ENCODE measurements around the gene SLC25A18. TPM values are rescaled to one million over a fixed set of nuclear protein-coding genes. Genes with fewer than 3 reads are reported as not detected.

Gene SLC25A18
- total RNA-seq, 2 experiments from 2014 or later: not detected

GRCh38 chr22:17603668-17604067 is 40.4 kb downstream of the SLC25A18 start:
- Histone ChIP-seq H3K4me2 (ENCODE audit: low read length) (no peak overlapping the region), H3K4me1 (ENCODE audit: insufficient read depth, low read length, poor library complexity, severe bottlenecking) (no peaks in the 10 kb centered on the region), H3K9me3 (ENCODE audit: low read length) (no peaks in the 10 kb centered on the region), H3K4me3 (ENCODE audit: low read depth, low read length, poor library complexity, severe bottlenecking) (no peak overlapping the region), H3K27ac (ENCODE audit: low read depth, low read length, poor library complexity, severe bottlenecking) (no peak overlapping the region), H3K9me2 (ENCODE audit: insufficient read depth, low read length) (no peaks in the 10 kb centered on the region), H3K79me2 (ENCODE audit: insufficient read depth, low read depth, low read length) (no peaks in the 10 kb centered on the region), H2AFZ (ENCODE audit: low read length) (no peak overlapping the region), H4K20me1 (ENCODE audit: insufficient read depth, low read length) (no peaks in the 10 kb centered on the region), H3K36me3 (ENCODE audit: insufficient read depth, low read length) (peaks cover 70% of the 10 kb centered on the region)
- no peak for DNase-seq (ENCODE audit: low spot score)
- no peak for TF ChIP-seq EZH2phosphoT487 (IDR thresholded peaks at IDR 0.05; ENCODE audit: borderline replicate concordance, low read depth, low read length)
- no peak for TF ChIP-seq CTCF (conservative IDR thresholded peaks at IDR 0.05; ENCODE audit: low read length)
- ChIA-PET POLR2A (interaction anchor here (0.6 to 1.0 kb wide), 3 partner anchors 8 to 344 kb away, joined by 3 read pairs; no protein-coding TSS in a partner anchor), CTCF (ENCODE audit: unreplicated experiment) (no interaction called here)
- intact Hi-C loops (cut with micrococcal nuclease; ENCODE audit: unreplicated experiment): no loop called here
- no TSS peak for BruUV-seq (replicated peaks)

- no peak for DNase-seq (ENCODE audit: low spot score)
- POLR2A ChIA-PET: interaction anchor here (0.6 to 1.7 kb wide), 2 partner anchors 10 to 11 kb away, joined by 3 to 7 read pairs; no protein-coding TSS in a partner anchor
- H3K9me3 ChIP-seq (ENCODE audit: low read length): no peaks in the 10 kb centered on the region
- H3K4me2 ChIP-seq (ENCODE audit: low read length): no peak overlapping the region
- intact Hi-C loops (cut with micrococcal nuclease; ENCODE audit: unreplicated experiment): no loop called here
- CTCF ChIA-PET (ENCODE audit: unreplicated experiment): no interaction called here
- H3K36me3 ChIP-seq (ENCODE audit: insufficient read depth, low read length): peaks cover 66% of the 10 kb centered on the region
- BruUV-seq (replicated peaks): no TSS peak
- no peak overlapping the region for H3K27ac ChIP-seq (ENCODE audit: low read depth, low read length, poor library complexity, severe bottlenecking)
- H3K4me3 ChIP-seq (ENCODE audit: low read depth, low read length, poor library complexity, severe bottlenecking): no peak overlapping the region
- H3K9me2 ChIP-seq (ENCODE audit: insufficient read depth, low read length): no peaks in the 10 kb centered on the region
- peaks cover 5% of the 10 kb centered on the region; the same call in 1 of the 2 replicates for H3K79me2 ChIP-seq (ENCODE audit: insufficient read depth, low read depth, low read length)
- H3K4me1 ChIP-seq (ENCODE audit: insufficient read depth, low read length, poor library complexity, severe bottlenecking): no peaks in the 10 kb centered on the region
- H4K20me1 ChIP-seq (ENCODE audit: insufficient read depth, low read length): no peaks in the 10 kb centered on the region
- no peak overlapping the region for H2AFZ ChIP-seq (ENCODE audit: low read length)
- TF ChIP-seq EZH2phosphoT487 (IDR thresholded peaks at IDR 0.05; ENCODE audit: borderline replicate concordance, low read depth, low read length) (no peak), CTCF (conservative IDR thresholded peaks at IDR 0.05; ENCODE audit: low read length) (no peak)
These were observed 43.2 kb downstream of the SLC25A18 start for GRCh38 chr22:17606496-17606895.

DNA sequence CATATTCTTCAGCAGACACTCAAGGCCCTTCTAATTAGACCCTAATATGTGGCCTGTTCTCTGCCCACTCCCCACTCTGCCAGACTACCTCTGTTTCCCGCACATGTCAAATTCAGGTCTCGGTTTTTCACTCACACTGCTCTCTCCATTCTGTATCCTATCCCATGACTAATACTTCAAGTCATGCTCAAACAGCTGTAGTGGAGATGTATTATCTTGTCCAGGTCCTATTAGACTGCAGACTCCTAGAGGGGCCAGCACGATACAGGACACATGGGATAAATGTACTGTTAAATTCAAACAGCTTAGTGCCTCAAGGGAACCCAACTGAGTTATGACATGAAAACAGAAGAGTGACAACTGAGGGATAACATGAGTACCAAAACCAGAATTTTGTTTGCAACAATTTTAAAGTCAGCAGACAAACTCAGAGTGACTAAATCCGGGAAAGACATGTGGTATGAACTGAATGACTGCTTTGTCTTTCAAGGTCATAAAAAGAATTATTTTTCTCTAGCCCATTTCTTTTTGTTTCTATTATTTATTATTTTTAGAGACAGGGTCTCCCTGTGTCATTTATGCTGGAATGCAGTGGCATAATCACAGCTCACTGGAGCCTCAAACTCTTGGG is 44.7 kb downstream of the SLC25A18 start:
- ChIA-PET CTCF (ENCODE audit: unreplicated experiment) (no interaction called here), POLR2A (no interaction called here)
- TF ChIP-seq EZH2phosphoT487 (IDR thresholded peaks at IDR 0.05; ENCODE audit: borderline replicate concordance, low read depth, low read length) (no peak), CTCF (conservative IDR thresholded peaks at IDR 0.05; ENCODE audit: low read length) (no peak)
- intact Hi-C loops (cut with micrococcal nuclease; ENCODE audit: unreplicated experiment): no loop called here
- H3K4me1 ChIP-seq (ENCODE audit: insufficient read depth, low read length, poor library complexity, severe bottlenecking): no peaks in the 10 kb centered on the region
- DNase-seq (ENCODE audit: low spot score): no peak
- peaks cover 5% of the 10 kb centered on the region; the same call in 1 of the 2 replicates for H3K79me2 ChIP-seq (ENCODE audit: insufficient read depth, low read depth, low read length)
- H4K20me1 ChIP-seq (ENCODE audit: insufficient read depth, low read length): no peaks in the 10 kb centered on the region
- H3K9me3 ChIP-seq (ENCODE audit: low read length): no peaks in the 10 kb centered on the region
- H3K27ac ChIP-seq (ENCODE audit: low read depth, low read length, poor library complexity, severe bottlenecking): no peak overlapping the region
- no peak overlapping the region for H3K4me3 ChIP-seq (ENCODE audit: low read depth, low read length, poor library complexity, severe bottlenecking)
- no TSS peak for BruUV-seq (replicated peaks)
- no peak overlapping the region for H3K4me2 ChIP-seq (ENCODE audit: low read length)
- no peak overlapping the region for H2AFZ ChIP-seq (ENCODE audit: low read length)
- peaks cover 77% of the 10 kb centered on the region for H3K36me3 ChIP-seq (ENCODE audit: insufficient read depth, low read length)
- H3K9me2 ChIP-seq (ENCODE audit: insufficient read depth, low read length): no peaks in the 10 kb centered on the region

All from OCI-LY7 (cell line).